AG09309 (cell line): ENCODE results near the gene ACVR2A.

ENCODE experiments used
- DNase-seq: peaks from one replicate; pipeline ENCODE4 v3.0.0-alpha.2; 2010; ENCODE audit warnings: low read depth
- H3K4me3 ChIP-seq: 2 replicates; pipeline ENCODE4 v1.5.1; 2011; ENCODE audit warnings: mild to moderate bottlenecking, low read depth, low read length, moderate library complexity; ENCODE audit not compliant: control insufficient read depth
- TF ChIP-seq, protein P1 (sequence below): IDR thresholded peaks from 2 replicates; pipeline ENCODE4 v1.5.1; 2011; ENCODE audit warnings: mild to moderate bottlenecking, low read depth, low read length, inconsistent platforms; ENCODE audit not compliant: insufficient read depth, control insufficient read depth; ENCODE audit errors: missing control alignments

The ACVR2A gene

DNA sequence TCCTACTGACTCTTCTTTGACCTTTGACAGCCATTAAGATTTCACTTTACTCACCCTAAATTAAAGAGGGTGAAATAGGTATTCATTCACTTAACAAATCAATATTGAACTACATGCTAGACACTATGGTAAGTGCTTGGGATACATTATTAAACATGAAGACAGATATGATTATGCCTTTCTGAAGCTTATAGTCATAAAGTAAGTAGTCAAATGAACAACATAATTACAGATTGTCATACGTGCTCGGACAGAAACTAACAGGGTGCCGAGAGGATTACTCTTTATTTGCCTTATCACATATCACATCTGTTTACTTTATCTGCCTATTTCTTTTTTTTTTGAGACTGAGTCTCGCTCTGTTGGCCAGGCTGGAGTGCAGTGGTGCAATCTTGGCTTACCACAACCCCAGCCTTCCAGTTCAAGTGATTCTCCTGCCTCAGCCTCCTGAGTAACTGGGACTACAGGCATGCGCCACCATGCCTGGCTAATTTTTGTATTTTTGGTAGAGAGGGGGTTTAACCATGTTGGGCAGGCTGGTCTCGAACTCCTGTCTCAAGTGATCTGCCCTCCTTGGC is 9.8 kb downstream of the ACVR2A start:
- no peak overlapping the region for H3K4me3 ChIP-seq
- TF ChIP-seq, protein P1, sequence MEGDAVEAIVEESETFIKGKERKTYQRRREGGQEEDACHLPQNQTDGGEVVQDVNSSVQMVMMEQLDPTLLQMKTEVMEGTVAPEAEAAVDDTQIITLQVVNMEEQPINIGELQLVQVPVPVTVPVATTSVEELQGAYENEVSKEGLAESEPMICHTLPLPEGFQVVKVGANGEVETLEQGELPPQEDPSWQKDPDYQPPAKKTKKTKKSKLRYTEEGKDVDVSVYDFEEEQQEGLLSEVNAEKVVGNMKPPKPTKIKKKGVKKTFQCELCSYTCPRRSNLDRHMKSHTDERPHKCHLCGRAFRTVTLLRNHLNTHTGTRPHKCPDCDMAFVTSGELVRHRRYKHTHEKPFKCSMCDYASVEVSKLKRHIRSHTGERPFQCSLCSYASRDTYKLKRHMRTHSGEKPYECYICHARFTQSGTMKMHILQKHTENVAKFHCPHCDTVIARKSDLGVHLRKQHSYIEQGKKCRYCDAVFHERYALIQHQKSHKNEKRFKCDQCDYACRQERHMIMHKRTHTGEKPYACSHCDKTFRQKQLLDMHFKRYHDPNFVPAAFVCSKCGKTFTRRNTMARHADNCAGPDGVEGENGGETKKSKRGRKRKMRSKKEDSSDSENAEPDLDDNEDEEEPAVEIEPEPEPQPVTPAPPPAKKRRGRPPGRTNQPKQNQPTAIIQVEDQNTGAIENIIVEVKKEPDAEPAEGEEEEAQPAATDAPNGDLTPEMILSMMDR: no peak
- DNase-seq: no peak

DNA sequence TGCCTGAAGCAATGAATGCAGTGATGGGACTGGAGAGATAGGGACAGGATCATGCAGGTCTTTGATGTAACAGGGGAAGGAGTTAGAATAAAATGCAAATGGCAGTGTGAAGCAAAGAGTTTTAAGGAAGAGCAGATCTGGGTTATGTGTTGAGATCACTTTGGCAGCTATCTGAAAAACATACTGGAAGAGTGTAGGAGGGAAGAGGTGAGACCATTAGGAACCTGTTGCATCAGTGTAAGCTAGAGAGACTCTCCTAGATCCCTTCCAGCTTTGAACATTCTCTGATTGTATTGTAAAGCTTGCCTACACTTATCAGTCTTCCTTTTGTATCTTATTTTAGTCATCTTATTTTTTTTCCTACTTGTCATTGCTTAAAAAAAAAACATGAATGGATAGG is 10.5 kb downstream of the ACVR2A start:
- TF ChIP-seq, protein P1: no peak
- DNase-seq: no peak
- no peak overlapping the region for H3K4me3 ChIP-seq

DNA sequence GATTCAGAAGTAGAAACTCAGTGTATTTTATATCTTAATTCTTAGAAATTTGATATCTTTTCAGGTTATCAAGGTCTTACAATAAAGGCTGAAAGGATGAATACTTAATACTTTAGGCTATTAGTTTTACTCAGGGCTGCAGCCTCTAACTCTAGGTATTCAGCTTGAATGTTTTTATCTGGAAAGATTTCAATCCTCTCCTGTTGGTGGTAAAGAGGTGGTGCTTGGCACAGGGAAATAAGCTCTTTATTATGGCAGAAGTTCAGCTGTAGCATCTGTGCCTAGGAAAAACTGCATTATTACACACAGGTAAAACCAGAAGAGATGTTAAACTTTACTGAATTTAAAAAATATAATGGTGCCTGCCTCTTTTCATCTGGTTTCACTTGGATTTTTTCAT is 11.1 kb downstream of the ACVR2A start:
- TF ChIP-seq, protein P1: no peak
- H3K4me3 ChIP-seq: no peak overlapping the region
- DNase-seq: no peak

GRCh38 chr2:147860009-147860408 is 15.2 kb downstream of the ACVR2A start:
- TF ChIP-seq, protein P1: no peak
- H3K4me3 ChIP-seq: no peak overlapping the region
- no peak for DNase-seq

- TF ChIP-seq, protein P1: no peak
- no peak for DNase-seq
- H3K4me3 ChIP-seq: no peak overlapping the region
Measured at GRCh38 chr2:147862859-147863516, 18.2 kb downstream of the ACVR2A start.

DNA sequence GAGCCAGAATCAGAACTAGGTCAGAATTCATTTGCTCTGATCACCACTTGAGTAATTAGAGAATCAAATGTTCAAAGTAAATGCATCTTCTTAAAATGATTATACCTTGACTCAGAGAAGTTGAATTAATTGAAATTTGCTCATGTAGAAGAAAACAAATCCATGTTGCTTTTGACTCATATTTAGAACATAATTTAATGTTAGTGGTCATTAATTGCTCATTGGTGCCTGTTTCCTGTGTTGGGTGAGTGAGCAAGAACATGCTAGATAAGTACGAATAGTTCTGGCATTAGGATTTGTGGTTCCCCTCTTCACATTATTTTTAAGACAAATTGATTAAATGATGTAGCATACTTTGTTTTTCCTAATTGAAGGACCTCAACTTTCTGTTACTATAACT is 19.0 kb downstream of the ACVR2A start:
- TF ChIP-seq, protein P1: no peak
- no peak overlapping the region for H3K4me3 ChIP-seq
- DNase-seq: no peak
